Colonic mucosa (tissue), 4 donors: ENCODE results near the gene HIVEP2. TPM values are rescaled to one million over a fixed set of nuclear protein-coding genes. Genes with fewer than 3 reads are reported as not detected.
A peak's percentile ranks its signal among the peaks of the same experiment; 100 is the strongest.

Experiments used
- DNase-seq: peaks from one replicate; pipeline ENCODE4 v3.0.0-alpha.2; 2020
- H3K27ac ChIP-seq: fragments of 200-600 bp; one replicate; pipeline ENCODE4 v1.8.0; 2021
- H3K27me3 ChIP-seq: fragments of 200-600 bp; one replicate; pipeline ENCODE4 v1.8.0; 2021
- H3K36me3 ChIP-seq: fragments of 200-600 bp; one replicate; pipeline ENCODE4 v1.8.0; 2021
- H3K4me1 ChIP-seq: fragments of 200-600 bp; one replicate; pipeline ENCODE4 v1.8.0; 2021; ENCODE audit warnings: mild to moderate bottlenecking
- H3K4me3 ChIP-seq: fragments of 200-600 bp; one replicate; pipeline ENCODE4 v1.8.0; 2021
- H3K9ac ChIP-seq, 2 donors: one replicate each; pipeline ENCODE4 v1.7.0; 2013; ENCODE audit warnings: control low read depth in 2 of 2, low read depth in 2 of 2, low read length in 2 of 2
- H3K9me3 ChIP-seq: fragments of 200-600 bp; one replicate; pipeline ENCODE4 v1.8.0; 2021
- CTCF ChIP-seq: fragments of 200-600 bp; IDR thresholded peaks from one replicate; pipeline ENCODE4 v1.8.0; 2022; ENCODE audit warnings: antibody characterized with exemption, mild to moderate bottlenecking
- intact Hi-C: fragments of 100-400 bp; cut with DNase I; formaldehyde crosslinking; loops from one replicate; pipeline ENCODE4 v1.14.1; 2022
- total RNA-seq, 2 donors: library from RNA; stranded (reverse); fragmentation: NEBNext Ultra II Directional in 1 of 2; extraction: Animal tissue kit (Norgen Biotek cat#: 25700) in 1 of 2; gene quantifications; one replicate each; pipeline ENCODE4 v1.2.1, GENCODE V29; 2021
- donor health status: healthy.
- donor health status: DM: no; HTN: no; CAD: no.
- donor health status: DM: no; HTN: no; CAD: no.

Gene HIVEP2
- total RNA-seq, 2 donors from 2014 or later = 5.3 to 15.2 TPM

- no peak for TF ChIP-seq CTCF
- peak overlapping the region; percentile 5 for H3K4me3 ChIP-seq
- intact Hi-C loops = loop anchor here (10.0 kb wide), 1 partner anchor 125 kb away; the partner anchor contains the start of gene HIVEP2
Measured at GRCh38 chr6:142819603-142820337, 125.2 kb downstream of the HIVEP2 start.

GRCh38 chr6:142816486-142816885 is 128.5 kb downstream of the HIVEP2 start:
- no peak overlapping the region for H3K4me3 ChIP-seq
- no peaks in the 10 kb centered on the region for H3K9me3 ChIP-seq
- no peak for TF ChIP-seq CTCF
- H3K36me3 ChIP-seq = no peaks in the 10 kb centered on the region
- H3K27me3 ChIP-seq = no peaks in the 10 kb centered on the region
- no peak overlapping the region for H3K9ac ChIP-seq
- no peaks in the 10 kb centered on the region for H3K4me1 ChIP-seq
- H3K27ac ChIP-seq = no peak overlapping the region
- no peak for DNase-seq
- intact Hi-C loops = no loop called here

More at GRCh38 chr6:142819603-142820337, 125.2 kb downstream of the HIVEP2 start:
- Histone ChIP-seq H3K27me3 (no peaks in the 10 kb centered on the region), H3K9ac (peak overlapping the region in 1 of 2 donors; percentile 55), H3K36me3 (no peaks in the 10 kb centered on the region), H3K27ac (peak overlapping the region; percentile 18), H3K9me3 (no peaks in the 10 kb centered on the region), H3K4me1 (peaks cover 3% of the 10 kb centered on the region)
- DNase-seq = no peak

GRCh38 chr6:142816031-142816430 is 128.9 kb downstream of the HIVEP2 start:
- Histone ChIP-seq H3K27ac (no peak overlapping the region), H3K4me3 (no peak overlapping the region), H3K4me1 (no peaks in the 10 kb centered on the region), H3K9me3 (no peaks in the 10 kb centered on the region), H3K36me3 (no peaks in the 10 kb centered on the region), H3K9ac (no peak overlapping the region), H3K27me3 (no peaks in the 10 kb centered on the region)
- intact Hi-C loops = no loop called here
- TF ChIP-seq CTCF = no peak
- DNase-seq = no peak

- H3K9ac ChIP-seq = no peak overlapping the region
- intact Hi-C loops = no loop called here
- H3K9me3 ChIP-seq = no peaks in the 10 kb centered on the region
- H3K4me3 ChIP-seq = no peak overlapping the region
- H3K4me1 ChIP-seq = no peaks in the 10 kb centered on the region
- DNase-seq = no peak
- no peak overlapping the region for H3K27ac ChIP-seq
- no peak for TF ChIP-seq CTCF
- H3K27me3 ChIP-seq = no peaks in the 10 kb centered on the region
- H3K36me3 ChIP-seq = no peaks in the 10 kb centered on the region
Measured at GRCh38 chr6:142811923-142812322, 133.1 kb downstream of the HIVEP2 start.

GRCh38 chr6:142810952-142811514 is 133.9 kb downstream of the HIVEP2 start:
- intact Hi-C loops = no loop called here

More at GRCh38 chr6:142810952-142811514, 133.9 kb downstream of the HIVEP2 start:
- no peak overlapping the region for H3K9ac ChIP-seq
- H3K27me3 ChIP-seq = no peaks in the 10 kb centered on the region
- DNase-seq = no peak
- no peak for TF ChIP-seq CTCF
- H3K36me3 ChIP-seq = no peaks in the 10 kb centered on the region
- H3K27ac ChIP-seq = no peak overlapping the region
- H3K4me1 ChIP-seq = no peaks in the 10 kb centered on the region
- H3K4me3 ChIP-seq = no peak overlapping the region
- no peaks in the 10 kb centered on the region for H3K9me3 ChIP-seq
